Measurements from ENCODE around the gene PATZ1.
"Not testable (repeated sequence)": the region's sequence is repeated elsewhere in the genome, so short reads cannot be mapped to it uniquely, and the experiment has no call there.

The PATZ1 gene

DNA sequence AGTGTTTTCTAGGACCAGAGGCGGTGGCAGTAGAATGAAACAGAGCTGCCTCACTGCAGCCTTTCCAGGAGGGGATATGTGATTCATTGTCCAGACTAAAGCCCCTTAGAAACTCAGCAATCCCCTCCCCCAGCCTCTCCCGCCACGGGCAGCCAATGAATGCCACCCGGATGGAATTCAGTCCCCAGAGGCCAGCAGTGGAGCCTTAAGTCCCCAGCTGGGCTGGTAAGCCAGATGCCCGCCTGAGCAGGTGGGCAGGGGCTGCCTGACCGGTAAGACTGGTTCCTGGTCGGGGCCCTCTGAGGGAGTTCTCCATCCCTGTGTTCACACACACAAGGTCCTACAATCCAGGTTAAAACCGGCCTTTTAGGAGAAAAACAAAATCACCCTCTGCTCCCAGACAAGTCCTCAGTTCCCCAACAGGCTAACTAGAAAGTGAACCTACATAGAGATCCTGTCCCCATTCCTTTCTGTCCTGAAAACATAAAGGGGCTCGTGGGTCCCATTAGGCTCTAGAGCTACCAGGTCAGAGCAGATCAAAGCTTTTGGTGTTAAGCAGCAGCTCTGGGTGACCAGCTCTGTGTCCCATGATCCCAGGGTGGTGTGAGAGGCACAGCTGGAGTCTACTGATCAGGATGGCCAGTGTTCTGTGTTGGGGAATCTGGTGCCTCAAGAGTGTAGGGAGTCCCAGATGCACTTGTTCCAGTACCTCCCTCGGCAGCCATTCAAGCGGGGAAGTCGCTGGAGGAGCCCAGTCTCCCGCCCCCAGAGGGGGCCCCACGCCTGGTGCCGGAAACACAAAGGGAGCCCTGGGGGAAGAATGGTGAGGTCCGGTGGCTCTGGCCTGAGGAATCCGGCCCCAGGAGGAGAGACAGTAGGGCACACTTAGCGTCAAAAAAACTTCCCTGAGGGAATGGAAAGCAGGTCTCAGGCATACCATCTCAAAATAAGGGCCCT is 2.6 kb downstream of the PATZ1 start:
- DNase-seq = no peak

- no peak for DNase-seq
Observed at GRCh38 chr22:31342389-31343140, 3.6 kb downstream of the PATZ1 start.

- no peak for DNase-seq
Observed at GRCh38 chr22:31341386-31342088, 4.6 kb downstream of the PATZ1 start.

GRCh38 chr22:31340765-31341247 is 5.3 kb downstream of the PATZ1 start:
- DNase-seq = no peak

DNA sequence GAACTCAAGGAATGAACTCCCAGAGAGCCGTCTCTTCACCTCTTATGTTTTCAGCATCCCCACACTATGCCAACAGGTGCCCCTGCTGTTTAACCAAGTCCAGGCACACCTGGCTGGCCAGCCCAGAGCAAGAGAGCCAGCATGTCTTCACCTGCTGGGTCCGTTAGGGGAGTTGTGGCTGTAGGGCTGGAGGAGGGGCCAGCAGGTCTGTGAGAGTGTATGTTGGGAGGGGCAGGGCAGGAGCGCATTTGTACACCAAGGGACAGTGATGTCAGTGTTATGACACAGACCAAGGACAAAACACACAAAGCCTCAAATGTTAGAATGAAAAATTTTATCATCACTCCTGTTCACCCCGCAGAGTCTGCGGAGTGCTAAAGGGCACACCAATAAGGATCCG is 5.8 kb downstream of the PATZ1 start:
- no peak for DNase-seq

DNA sequence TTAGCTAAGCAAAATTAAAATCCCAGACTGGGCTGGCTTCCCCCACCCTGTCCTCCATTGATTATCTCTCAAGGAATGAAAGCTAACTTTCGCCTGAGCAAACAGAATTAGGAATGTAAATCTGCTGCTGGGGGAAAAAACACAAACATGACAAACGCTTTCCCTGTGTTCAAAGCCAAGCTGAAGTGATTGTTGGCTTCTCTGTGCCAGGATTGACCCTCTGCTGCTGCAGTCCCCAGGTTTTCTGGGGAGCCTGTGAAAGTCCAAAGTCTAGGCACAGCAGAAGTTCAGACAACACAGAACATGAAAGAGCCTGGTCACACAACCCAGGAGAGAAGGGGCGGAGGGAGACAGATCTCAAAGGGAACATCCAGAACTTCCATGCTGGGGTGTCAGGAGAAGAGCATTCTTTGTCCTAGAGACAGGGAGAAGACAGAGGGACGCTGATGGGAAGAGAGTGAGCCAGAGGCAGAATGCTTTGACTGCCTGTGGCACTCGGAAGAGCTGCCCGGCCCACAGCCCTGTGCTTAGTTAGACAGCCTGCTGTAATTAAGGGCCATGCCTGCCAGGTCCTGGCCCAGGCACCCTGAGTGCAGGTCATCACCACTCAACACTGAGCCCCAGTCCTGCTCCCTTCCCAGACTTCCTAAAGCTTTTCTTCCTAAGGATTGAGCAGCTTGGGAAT is 6.9 kb downstream of the PATZ1 start:
- no peak for DNase-seq

- DNase-seq = no peak
Observed at GRCh38 chr22:31337178-31337577, 9.0 kb downstream of the PATZ1 start.

- DNase-seq = no peak
Observed at GRCh38 chr22:31334329-31334728, 11.8 kb downstream of the PATZ1 start.

- DNase-seq = no peak
Observed at GRCh38 chr22:31333641-31334040, 12.5 kb downstream of the PATZ1 start.

- DNase-seq = no peak
Observed at GRCh38 chr22:31332886-31333285, 13.3 kb downstream of the PATZ1 start.

DNA sequence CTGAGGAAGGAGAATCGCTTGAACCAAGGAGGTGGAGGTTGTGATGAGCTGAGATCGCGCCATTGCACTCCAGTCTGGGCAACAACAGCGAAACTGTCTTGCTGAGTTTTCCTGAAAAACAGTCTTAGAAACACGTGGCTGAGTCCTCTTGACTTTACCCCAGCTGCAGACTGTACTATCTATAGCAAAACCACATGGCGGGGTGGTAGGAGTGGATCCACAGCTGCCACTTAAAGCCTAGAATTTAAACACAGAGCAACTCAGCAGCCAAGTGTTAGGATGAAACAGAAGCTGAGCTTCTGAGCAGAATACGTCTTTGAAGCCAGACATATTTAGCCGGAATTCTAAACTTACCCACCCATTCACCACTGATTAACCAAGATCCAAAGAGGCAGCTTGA is 14.1 kb downstream of the PATZ1 start:
- no peak for DNase-seq

GRCh38 chr22:31329453-31330215 is 16.5 kb downstream of the PATZ1 start:
- no peak for DNase-seq

- DNase-seq = no peak
Observed at GRCh38 chr22:31329029-31329428, 17.1 kb downstream of the PATZ1 start.

- DNase-seq = no peak
Observed at GRCh38 chr22:31328544-31328960, 17.6 kb downstream of the PATZ1 start.

- no peak for DNase-seq
Observed at GRCh38 chr22:31327806-31328543, 18.2 kb downstream of the PATZ1 start.

- DNase-seq = no peak
Observed at GRCh38 chr22:31326877-31327276, 19.3 kb downstream of the PATZ1 start.

DNA sequence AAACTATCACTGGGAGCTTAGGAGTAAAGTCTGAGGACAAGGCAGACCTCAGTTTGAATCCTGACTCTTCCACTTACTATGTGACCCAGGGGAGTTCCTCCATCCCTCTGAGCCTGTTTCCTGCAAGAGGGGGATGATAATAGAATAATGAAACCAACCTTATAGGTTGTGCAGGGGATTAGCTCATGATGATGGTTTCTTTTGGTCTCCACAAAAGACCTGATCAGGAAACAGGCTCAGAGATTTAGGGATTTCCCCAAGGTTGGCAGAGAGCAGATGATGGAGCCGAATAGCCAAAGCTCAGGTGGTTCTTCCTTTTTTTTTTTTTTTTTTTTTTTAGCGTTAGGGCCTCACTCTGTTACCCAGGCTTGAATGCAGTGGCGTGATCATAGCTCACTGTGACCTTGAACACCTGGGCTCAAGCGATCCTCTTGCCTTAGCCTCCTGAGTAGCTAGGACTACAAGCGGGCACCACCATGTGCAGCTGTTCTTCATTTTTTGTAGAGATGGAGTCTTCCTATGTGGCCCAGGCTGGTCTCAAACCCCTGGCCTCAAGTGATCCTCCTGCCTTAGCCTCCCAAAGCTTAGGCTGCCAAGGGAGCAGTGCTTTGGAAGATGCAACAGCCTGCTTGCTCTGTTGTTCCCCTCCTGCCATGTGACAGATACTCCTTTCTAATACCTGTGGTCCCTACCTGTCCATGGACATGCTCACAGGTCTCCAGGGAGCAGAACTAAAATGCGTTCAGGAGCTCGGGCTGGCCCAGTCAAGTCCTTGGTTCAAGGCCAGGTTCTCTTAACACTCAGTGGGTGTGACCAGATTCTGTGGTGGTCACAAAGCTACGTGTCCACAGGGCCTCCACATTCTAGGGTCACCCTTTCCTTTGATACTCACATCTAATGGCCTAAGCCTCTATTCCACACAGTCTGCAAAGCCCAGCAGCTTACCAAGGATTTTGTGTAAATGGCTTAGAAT is 22.3 kb downstream of the PATZ1 start:
- no peak for DNase-seq

DNA sequence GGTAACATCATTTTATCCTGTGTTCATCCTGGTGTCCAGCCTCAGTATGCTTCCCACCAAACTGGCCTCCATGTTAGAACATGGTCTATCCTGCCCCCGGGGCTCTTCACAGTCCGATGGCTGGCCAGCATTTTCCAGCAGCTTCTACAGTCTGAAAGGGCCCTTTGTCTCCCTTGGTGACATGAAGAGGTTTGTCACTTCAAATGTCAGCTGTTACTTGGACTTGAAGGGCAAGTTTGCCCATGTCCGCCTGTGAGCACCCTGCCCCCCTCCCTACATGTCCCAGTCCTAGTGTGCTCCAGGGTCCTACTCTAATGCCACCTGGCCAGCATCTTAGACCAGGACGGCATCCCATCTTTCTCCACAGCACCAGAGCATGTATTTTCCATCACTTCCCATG is 24.7 kb downstream of the PATZ1 start:
- DNase-seq = no peak

DNA sequence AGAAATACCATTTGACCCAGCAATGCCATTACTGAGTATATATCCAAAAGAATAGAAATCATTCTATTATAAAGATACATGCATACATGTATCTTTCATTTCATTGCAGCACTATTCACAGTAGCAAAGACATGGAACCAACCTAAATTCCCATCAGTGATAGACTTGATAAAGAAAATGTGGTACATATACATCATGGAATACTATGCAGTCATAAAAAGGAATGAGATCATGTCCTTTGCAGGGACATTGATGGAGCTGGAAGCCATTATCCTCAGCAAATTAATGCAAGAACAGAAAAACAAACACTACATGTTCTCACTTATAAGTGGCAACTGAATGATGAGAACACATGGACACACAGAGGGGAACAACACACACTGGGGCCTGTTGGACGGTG is 31.9 kb downstream of the PATZ1 start:
- DNase-seq = not testable (repeated sequence)

Measured in NCI-H1694 (cell line).